Left ventricle myocardium inferior (tissue), 1 donor: ENCODE measurements around the gene LCN6. TPM values are rescaled to one million over a fixed set of nuclear protein-coding genes. Genes with fewer than 3 reads are reported as not detected.
A peak's percentile ranks its signal among the peaks of the same experiment; 100 is the strongest.
"Not testable (repeated sequence)": the region's sequence is repeated elsewhere in the genome, so short reads cannot be mapped to it uniquely, and the experiment has no call there.

Experiments
- DNase-seq: peaks from one replicate; pipeline ENCODE4 v3.0.0-alpha.2; 2020
- H3K27ac ChIP-seq: fragments of 200-600 bp; replicated peaks from 2 replicates; pipeline ENCODE4 v1.8.0; 2021
- H3K27me3 ChIP-seq: fragments of 200-600 bp; 2 replicates; pipeline ENCODE4 v1.8.0; 2021; ENCODE audit warnings: low read depth
- H3K36me3 ChIP-seq: fragments of 200-600 bp; 2 replicates; pipeline ENCODE4 v1.8.0; 2021
- H3K4me1 ChIP-seq: fragments of 200-600 bp; 2 replicates; pipeline ENCODE4 v1.8.0; 2021
- H3K4me3 ChIP-seq: fragments of 200-600 bp; 2 replicates; pipeline ENCODE4 v1.8.0; 2021; ENCODE audit warnings: mild to moderate bottlenecking, moderate library complexity
- H3K9me3 ChIP-seq: fragments of 200-600 bp; replicated peaks from 2 replicates; pipeline ENCODE4 v1.8.0; 2021
- CTCF ChIP-seq: fragments of 200-600 bp; IDR thresholded peaks from 2 replicates; pipeline ENCODE4 v1.8.0; 2021; ENCODE audit warnings: antibody characterized with exemption, mild to moderate bottlenecking, borderline replicate concordance
- intact Hi-C: fragments of 100-400 bp; cut with micrococcal nuclease; formaldehyde crosslinking; loops from one replicate; pipeline ENCODE4 v1.11.0; 2022
- total RNA-seq: library from RNA; stranded (reverse); fragmentation: NEBNext Ultra II Directional; extraction: Animal tissue kit (Norgen Biotek cat#: 25700); gene quantifications from one replicate; pipeline ENCODE4 v1.2.1, GENCODE V29; 2021
- donor health status: DM: no; HTN: yes; CAD: no; lungs with severe emphysema.

The LCN6 gene
- total RNA-seq, 1 donor from 2014 or later: 14.6 TPM

- intact Hi-C loops: no loop called here
- DNase-seq: no peak
- Histone ChIP-seq H3K27ac (peak within 1 kb of the TSS; percentile 91), H3K9me3 (no peaks in the 10 kb centered on the region), H3K4me3 (peak within 1 kb of the TSS; percentile 81), H3K36me3 (no peaks in the 10 kb centered on the region), H3K27me3 (no peaks in the 10 kb centered on the region), H3K4me1 (peaks cover 48% of the 10 kb centered on the region)
- no peak for TF ChIP-seq CTCF
These were observed 36.3 kb downstream of the LCN6 start, which contains the start of gene DIPK1B for GRCh38 chr9:136711751-136712689. TSS of gene DIPK1B (plus strand) at chr9:136712572. CDS start at chr9:136712666, 94 bp downstream.

GRCh38 chr9:136711219-136711648 is 37.1 kb downstream of the LCN6 start:
- intact Hi-C loops: not testable (repeated sequence)

GRCh38 chr9:136710543-136710942 is 37.8 kb downstream of the LCN6 start:
- DNase-seq: no peak
- intact Hi-C loops: no loop called here
- H3K4me1 ChIP-seq: peaks cover 40% of the 10 kb centered on the region
- no peak overlapping the region for H3K4me3 ChIP-seq
- peak overlapping the region; percentile 6 for H3K27ac ChIP-seq
- no peaks in the 10 kb centered on the region for H3K9me3 ChIP-seq
- no peak for TF ChIP-seq CTCF
- H3K27me3 ChIP-seq: no peaks in the 10 kb centered on the region
- H3K36me3 ChIP-seq: no peaks in the 10 kb centered on the region

More at GRCh38 chr9:136711219-136711648, 37.1 kb downstream of the LCN6 start:
- not testable (repeated sequence) for H3K36me3 ChIP-seq, H3K27me3 ChIP-seq, DNase-seq, H3K9me3 ChIP-seq
- H3K4me1 ChIP-seq: peaks cover 44% of the 10 kb centered on the region
- H3K27ac ChIP-seq: peak overlapping the region; percentile 65
- H3K4me3 ChIP-seq: peak overlapping the region; percentile 81

GRCh38 chr9:136709454-136710109 is 38.7 kb downstream of the LCN6 start:
- H3K36me3 ChIP-seq: no peaks in the 10 kb centered on the region
- TF ChIP-seq CTCF: no peak
- no peak overlapping the region for H3K27ac ChIP-seq
- H3K4me3 ChIP-seq: no peak overlapping the region
- DNase-seq: no peak
- H3K4me1 ChIP-seq: peaks cover 31% of the 10 kb centered on the region
- no peaks in the 10 kb centered on the region for H3K9me3 ChIP-seq
- no peaks in the 10 kb centered on the region for H3K27me3 ChIP-seq
- intact Hi-C loops: no loop called here

- no peak for TF ChIP-seq CTCF
- Histone ChIP-seq H3K4me3 (no peak overlapping the region), H3K27ac (no peak overlapping the region), H3K4me1 (peaks cover 15% of the 10 kb centered on the region), H3K36me3 (no peaks in the 10 kb centered on the region), H3K9me3 (no peaks in the 10 kb centered on the region), H3K27me3 (no peaks in the 10 kb centered on the region)
- DNase-seq: no peak
- intact Hi-C loops: no loop called here
These were observed 40.3 kb downstream of the LCN6 start for GRCh38 chr9:136707849-136708517.
